IPS-18a (cell line): ENCODE measurements around the gene UGGT1.

Source experiments
- H3K27ac ChIP-seq: one replicate; pipeline ENCODE4 v1.5.1; 2013; ENCODE audit warnings: low read length
- H3K27me3 ChIP-seq: one replicate; pipeline ENCODE4 v1.6.1; 2013; ENCODE audit warnings: mild to moderate bottlenecking, low read length; ENCODE audit not compliant: control insufficient read depth, insufficient read depth
- H3K36me3 ChIP-seq: one replicate; pipeline ENCODE4 v1.6.1; 2013; ENCODE audit warnings: low read depth, low read length; ENCODE audit not compliant: control insufficient read depth
- H3K4me1 ChIP-seq: one replicate; pipeline ENCODE4 v1.6.1; 2013; ENCODE audit warnings: low read depth, low read length; ENCODE audit not compliant: control insufficient read depth
- H3K4me3 ChIP-seq: one replicate; pipeline ENCODE4 v1.5.1; 2013; ENCODE audit warnings: low read length
- H3K9ac ChIP-seq: one replicate; pipeline ENCODE4 v1.6.1; 2013; ENCODE audit warnings: mild to moderate bottlenecking, low read length, moderate library complexity
- H3K9me3 ChIP-seq: one replicate; pipeline ENCODE4 v1.6.1; 2013; ENCODE audit warnings: low read depth, low read length; ENCODE audit not compliant: control insufficient read depth

Gene UGGT1

DNA sequence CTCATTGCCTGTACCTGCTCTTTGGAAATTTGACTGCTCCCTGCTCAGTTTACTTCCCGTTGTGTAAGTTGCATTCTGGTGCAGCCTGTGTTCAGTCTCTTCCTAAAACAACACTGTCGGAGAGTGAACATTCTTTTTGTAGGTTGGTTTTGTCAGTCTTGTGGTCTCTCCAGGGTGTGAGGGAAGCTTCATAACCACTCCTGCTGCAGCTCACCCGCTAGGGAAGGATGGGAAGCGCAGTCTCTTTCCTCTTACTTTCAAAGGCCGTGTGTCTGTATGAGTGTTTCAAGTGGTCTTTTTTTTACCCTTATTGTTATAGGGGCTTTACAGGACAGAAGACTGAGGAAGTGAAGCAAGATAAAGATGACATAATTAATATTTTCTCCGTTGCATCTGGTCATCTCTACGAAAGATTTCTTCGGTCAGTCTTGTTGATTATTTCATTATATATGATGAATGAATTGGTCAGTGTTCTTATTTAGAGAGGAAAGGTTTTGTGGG lies 87.2 kb downstream of the UGGT1 start:
- Histone ChIP-seq H3K4me1 (no peaks in the 10 kb centered on the region), H3K36me3 (peaks cover 86% of the 10 kb centered on the region), H3K27ac (no peak overlapping the region), H3K9ac (no peak overlapping the region), H3K27me3 (no peaks in the 10 kb centered on the region), H3K4me3 (no peak overlapping the region), H3K9me3 (no peaks in the 10 kb centered on the region)

GRCh38 chr2:128178650-128179460 lies 87.9 kb downstream of the UGGT1 start:
- Histone ChIP-seq H3K9ac (no peak overlapping the region), H3K27ac (no peak overlapping the region), H3K36me3 (peaks cover 86% of the 10 kb centered on the region), H3K4me1 (no peaks in the 10 kb centered on the region), H3K9me3 (no peaks in the 10 kb centered on the region), H3K4me3 (no peak overlapping the region), H3K27me3 (no peaks in the 10 kb centered on the region)

DNA sequence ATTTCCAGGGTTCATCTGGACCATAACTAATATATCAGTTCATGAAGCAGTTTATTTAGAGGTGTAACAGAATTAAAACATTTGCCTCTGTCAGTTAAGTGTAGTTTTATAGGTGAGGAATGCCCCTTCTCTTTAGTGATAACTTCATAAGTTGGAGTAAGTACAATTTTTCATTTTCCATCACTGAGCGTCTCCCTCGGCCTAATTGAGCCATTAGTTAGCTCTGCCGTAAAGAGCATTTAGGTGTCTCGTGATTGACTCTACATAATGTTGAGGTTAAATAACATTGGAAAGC lies 88.4 kb downstream of the UGGT1 start:
- H3K27ac ChIP-seq = no peak overlapping the region
- H3K4me1 ChIP-seq = no peaks in the 10 kb centered on the region
- H3K27me3 ChIP-seq = no peaks in the 10 kb centered on the region
- peaks cover 86% of the 10 kb centered on the region for H3K36me3 ChIP-seq
- no peak overlapping the region for H3K4me3 ChIP-seq
- no peak overlapping the region for H3K9ac ChIP-seq
- no peaks in the 10 kb centered on the region for H3K9me3 ChIP-seq

DNA sequence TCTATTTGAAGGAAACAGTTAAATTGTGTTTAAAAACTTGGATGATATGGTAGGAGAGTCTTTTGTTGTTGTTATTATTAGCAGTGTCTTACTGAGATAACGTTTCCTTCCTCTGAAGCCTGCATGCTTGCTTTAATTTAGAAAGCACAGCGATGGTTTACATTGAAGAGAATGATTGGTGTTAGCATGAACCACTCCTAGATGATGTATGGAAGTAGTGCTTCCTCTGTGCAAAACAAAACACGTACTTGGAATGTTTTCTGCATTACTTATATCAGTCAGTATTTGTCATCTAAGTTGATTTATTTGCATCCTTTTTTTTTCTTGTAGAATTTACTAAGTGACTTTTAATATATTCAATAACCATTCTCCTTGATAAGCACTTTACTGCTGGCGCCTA lies 89.0 kb downstream of the UGGT1 start:
- no peaks in the 10 kb centered on the region for H3K4me1 ChIP-seq
- no peak overlapping the region for H3K27ac ChIP-seq
- no peaks in the 10 kb centered on the region for H3K9me3 ChIP-seq
- H3K9ac ChIP-seq = no peak overlapping the region
- no peak overlapping the region for H3K4me3 ChIP-seq
- H3K36me3 ChIP-seq = peaks cover 84% of the 10 kb centered on the region
- H3K27me3 ChIP-seq = no peaks in the 10 kb centered on the region

- Histone ChIP-seq H3K36me3 (peaks cover 69% of the 10 kb centered on the region), H3K9ac (no peak overlapping the region), H3K27ac (no peak overlapping the region), H3K9me3 (no peaks in the 10 kb centered on the region), H3K4me1 (no peaks in the 10 kb centered on the region), H3K4me3 (no peak overlapping the region), H3K27me3 (no peaks in the 10 kb centered on the region)
These were observed 94.6 kb downstream of the UGGT1 start for GRCh38 chr2:128185576-128185975.

GRCh38 chr2:128187032-128187654 lies 96.1 kb downstream of the UGGT1 start:
- H3K9ac ChIP-seq = no peak overlapping the region
- H3K27me3 ChIP-seq = no peaks in the 10 kb centered on the region
- no peak overlapping the region for H3K4me3 ChIP-seq
- H3K4me1 ChIP-seq = no peaks in the 10 kb centered on the region
- no peaks in the 10 kb centered on the region for H3K9me3 ChIP-seq
- no peak overlapping the region for H3K27ac ChIP-seq
- peaks cover 62% of the 10 kb centered on the region for H3K36me3 ChIP-seq

GRCh38 chr2:128195435-128195984 lies 104.5 kb downstream of the UGGT1 start:
- Histone ChIP-seq H3K36me3 (peaks cover 9% of the 10 kb centered on the region), H3K4me3 (no peak overlapping the region), H3K9ac (no peak overlapping the region), H3K9me3 (no peaks in the 10 kb centered on the region), H3K4me1 (no peaks in the 10 kb centered on the region), H3K27ac (no peak overlapping the region), H3K27me3 (no peaks in the 10 kb centered on the region)

DNA sequence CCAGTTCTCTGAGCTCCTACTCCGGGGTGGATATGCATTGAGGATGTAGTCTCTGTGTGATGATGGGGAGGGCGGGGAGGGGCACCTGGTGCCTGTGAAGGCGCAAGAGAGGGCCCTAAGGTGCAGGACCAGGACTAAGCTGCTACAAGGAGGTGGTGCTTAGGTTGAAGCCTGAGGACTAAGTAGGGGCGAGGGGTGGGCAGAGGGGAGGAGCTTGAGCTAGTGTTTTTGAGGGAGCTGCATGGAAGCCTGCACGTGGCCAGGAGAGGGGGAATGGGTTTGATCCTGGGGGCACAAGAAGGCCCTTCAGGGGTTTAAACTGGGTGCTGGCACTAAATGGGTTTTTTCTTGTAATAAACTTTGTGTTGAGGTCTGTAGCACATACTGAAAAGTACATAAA lies 105.0 kb downstream of the UGGT1 start:
- Histone ChIP-seq H3K36me3 (peaks cover 4% of the 10 kb centered on the region), H3K27me3 (no peaks in the 10 kb centered on the region), H3K4me1 (no peaks in the 10 kb centered on the region), H3K4me3 (no peak overlapping the region), H3K27ac (no peak overlapping the region), H3K9me3 (no peaks in the 10 kb centered on the region), H3K9ac (no peak overlapping the region)

DNA sequence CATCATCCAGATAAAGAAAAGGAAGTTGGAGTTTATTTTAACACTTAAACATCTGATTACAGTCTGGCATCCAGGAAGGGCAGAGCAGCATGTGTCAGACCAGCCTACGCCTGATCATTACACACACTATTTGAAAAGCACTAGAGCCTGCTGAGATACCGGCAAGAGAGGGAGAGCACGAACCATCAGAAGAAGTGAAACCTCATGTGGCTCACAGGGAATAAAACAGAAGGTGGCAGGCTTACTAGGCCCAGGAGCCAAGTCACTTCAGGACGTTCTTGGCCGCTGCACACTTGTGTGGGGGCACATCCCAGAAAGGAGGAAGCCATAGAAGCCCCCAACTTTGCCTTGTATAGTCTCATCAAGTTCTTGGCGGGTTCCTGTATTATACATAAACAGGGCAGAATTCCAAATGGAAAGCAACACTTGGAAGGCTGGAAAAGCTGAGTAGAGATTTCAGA lies 105.5 kb downstream of the UGGT1 start:
- H3K4me1 ChIP-seq = no peaks in the 10 kb centered on the region
- H3K9me3 ChIP-seq = no peaks in the 10 kb centered on the region
- no peaks in the 10 kb centered on the region for H3K27me3 ChIP-seq
- H3K27ac ChIP-seq = no peak overlapping the region
- no peak overlapping the region for H3K4me3 ChIP-seq
- peaks cover 3% of the 10 kb centered on the region for H3K36me3 ChIP-seq
- no peak overlapping the region for H3K9ac ChIP-seq

DNA sequence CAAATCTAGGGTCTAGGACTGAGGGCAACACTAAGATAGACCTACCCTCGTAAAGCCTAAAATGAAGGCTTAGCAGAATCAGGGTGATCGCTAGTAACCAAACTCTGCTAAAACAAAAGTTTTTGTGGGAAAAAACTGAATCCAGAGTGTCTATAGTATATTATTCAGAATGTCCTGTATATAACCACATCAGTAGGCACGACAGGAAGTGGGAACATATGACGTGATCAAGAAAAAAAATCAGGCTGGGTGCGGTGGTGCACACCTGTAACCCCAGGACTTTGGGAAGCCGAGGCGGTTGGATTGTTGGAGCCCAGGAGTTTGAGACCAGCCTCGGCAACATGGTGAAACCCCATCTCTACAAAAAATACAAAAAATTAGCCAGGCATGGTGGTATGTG lies 106.1 kb downstream of the UGGT1 start:
- H3K4me3 ChIP-seq = no peak overlapping the region

GRCh38 chr2:128198656-128199055 lies 107.7 kb downstream of the UGGT1 start:
- H3K4me1 ChIP-seq = no peaks in the 10 kb centered on the region
- no peak overlapping the region for H3K27ac ChIP-seq
- H3K9ac ChIP-seq = no peak overlapping the region
- H3K36me3 ChIP-seq = no peaks in the 10 kb centered on the region
- no peak overlapping the region for H3K4me3 ChIP-seq
- H3K9me3 ChIP-seq = no peaks in the 10 kb centered on the region
- no peaks in the 10 kb centered on the region for H3K27me3 ChIP-seq

More for the DNA sequence above, 106.1 kb downstream of the UGGT1 start:
- no peaks in the 10 kb centered on the region for H3K27me3 ChIP-seq
- no peak overlapping the region for H3K9ac ChIP-seq
- no peaks in the 10 kb centered on the region for H3K9me3 ChIP-seq
- peaks cover under 1% of the 10 kb centered on the region for H3K36me3 ChIP-seq
- no peaks in the 10 kb centered on the region for H3K4me1 ChIP-seq
- no peak overlapping the region for H3K27ac ChIP-seq
